Right cardiac atrium (tissue), 5 donors: Measurements from ENCODE around the gene CFAP92. TPM values are rescaled to one million over a fixed set of nuclear protein-coding genes. Genes with fewer than 3 reads are reported as not detected.
"Not testable (repeated sequence)": the region's sequence is repeated elsewhere in the genome, so short reads cannot be mapped to it uniquely, and the experiment has no call there.

Experiments
- ATAC-seq, 2 donors: fragments of 200-7000 bp; cut with Tn5 transposase; one replicate each; pipeline versions ENCODE4 v1.8.0 to v1.9.1; 2020; ENCODE audit warnings: moderate library complexity in 2 of 2, mild to moderate bottlenecking in 1 of 2
- DNase-seq, 3 donors: peaks; one replicate each; pipeline ENCODE4 v3.0.0-alpha.2; 2020
- H3K27ac ChIP-seq: one replicate; pipeline ENCODE4 v1.5.1; 2013; ENCODE audit warnings: mild to moderate bottlenecking, low read length, control low read depth, moderate library complexity
- H3K27me3 ChIP-seq: one replicate; pipeline ENCODE4 v1.6.1; 2013; ENCODE audit not compliant: control insufficient read depth, insufficient read depth
- H3K4me1 ChIP-seq: one replicate; pipeline ENCODE4 v1.6.1; 2013; ENCODE audit warnings: low read length; ENCODE audit not compliant: control insufficient read depth, insufficient read depth
- H3K4me3 ChIP-seq: one replicate; pipeline ENCODE4 v1.5.1; 2013; ENCODE audit warnings: low read length, control low read depth
- H3K9me3 ChIP-seq: one replicate; pipeline ENCODE4 v1.6.1; 2013; ENCODE audit warnings: low read length; ENCODE audit not compliant: control insufficient read depth
- WGBS: extraction: QIAGEN DNeasy Blood & Tissue Kit; methylation state at CpG from one replicate; pipeline ENCODE4 v1.1.7; 2013; 5-methylcytosine and 5-hydroxymethylcytosine counted together
- intact Hi-C, 4 donors: fragments of 100-400 bp; cut with DNase I; formaldehyde crosslinking; loops; one replicate each; pipeline versions ENCODE4 v1.11.0 to v1.14.0; 2022 to 2023
- polyA plus RNA-seq: library from polyadenylated mRNA; stranded (reverse); fragments of 200-250 nt; gene quantifications from one replicate; pipeline ENCODE4 v1.2.3, GENCODE V29; 2013
- total RNA-seq, 4 donors: library from RNA; stranded (reverse); fragmentation: NEBNext Ultra II Directional; extraction: Animal tissue kit (Norgen Biotek cat#: 25700); gene quantifications; one replicate each; pipeline ENCODE4 v1.2.1, GENCODE V29; 2021
- donor health status: healthy with polysubstance abuse.
- donor health status: DM: no; HTN: yes; CAD: no.
- donor health status: DM: no; HTN: no; CAD: no.
- donor health status: DM: no; HTN: yes; CAD: no; lungs with severe emphysema.
- donor health status: DM: yes; HTN: yes; CAD: no.

CFAP92 gene
- total and polyA plus RNA-seq, 5 donors = 0.06 to 1.0 (median 0.63) TPM

DNA sequence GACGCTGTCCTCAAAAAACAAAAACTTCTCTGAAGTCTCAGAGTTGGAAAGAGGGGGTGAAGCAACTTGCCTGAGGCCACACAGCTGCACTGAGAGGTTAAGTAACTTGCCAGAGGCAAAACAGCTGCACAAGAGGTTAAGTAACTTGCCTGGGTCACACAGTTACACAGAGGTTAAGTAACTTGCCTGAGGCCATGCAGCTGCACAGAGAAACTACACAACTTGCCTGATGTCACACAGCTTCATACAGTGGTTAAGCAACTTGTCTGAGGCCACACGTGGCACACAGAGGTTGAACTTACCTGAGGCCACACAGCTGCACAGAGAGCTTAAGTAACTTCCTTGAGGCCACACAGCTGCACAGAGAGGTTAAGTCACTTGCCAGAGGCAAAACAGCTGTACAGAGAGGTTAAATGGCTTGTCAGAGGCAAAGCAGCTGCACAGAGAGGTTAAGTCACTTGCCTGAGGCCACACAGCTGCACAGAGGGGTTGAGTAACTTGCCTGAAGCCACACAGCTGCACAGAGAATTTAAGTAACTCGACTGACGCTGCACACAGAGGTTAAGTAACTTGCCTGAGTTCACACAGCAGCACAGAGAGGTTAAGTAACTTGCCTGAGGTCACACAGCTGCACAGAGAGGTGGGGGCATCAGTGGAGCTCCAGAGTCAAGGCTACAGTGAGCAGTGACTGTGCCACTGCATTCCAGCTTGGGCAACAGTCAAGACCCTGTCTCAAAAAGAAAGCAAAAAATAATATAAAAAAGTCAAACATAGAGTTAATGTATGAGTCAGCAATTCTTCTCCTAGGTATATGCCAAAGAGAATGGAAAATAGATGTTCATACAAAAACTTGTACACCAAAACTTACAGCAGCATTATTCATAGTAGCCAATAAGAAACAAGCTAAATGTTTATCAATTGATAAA, 126.4 kb downstream of the CFAP92 start:
- 73% methylated on average over 4 of the region's 4 CpGs for WGBS
- H3K4me3 ChIP-seq = no peak overlapping the region
- ATAC-seq (no peak), DNase-seq (no peak)
- H3K4me1 ChIP-seq = peaks cover 3% of the 10 kb centered on the region
- intact Hi-C loops = no loop called here
- no peaks in the 10 kb centered on the region for H3K27me3 ChIP-seq
- H3K9me3 ChIP-seq = no peaks in the 10 kb centered on the region
- no peak overlapping the region for H3K27ac ChIP-seq

DNA sequence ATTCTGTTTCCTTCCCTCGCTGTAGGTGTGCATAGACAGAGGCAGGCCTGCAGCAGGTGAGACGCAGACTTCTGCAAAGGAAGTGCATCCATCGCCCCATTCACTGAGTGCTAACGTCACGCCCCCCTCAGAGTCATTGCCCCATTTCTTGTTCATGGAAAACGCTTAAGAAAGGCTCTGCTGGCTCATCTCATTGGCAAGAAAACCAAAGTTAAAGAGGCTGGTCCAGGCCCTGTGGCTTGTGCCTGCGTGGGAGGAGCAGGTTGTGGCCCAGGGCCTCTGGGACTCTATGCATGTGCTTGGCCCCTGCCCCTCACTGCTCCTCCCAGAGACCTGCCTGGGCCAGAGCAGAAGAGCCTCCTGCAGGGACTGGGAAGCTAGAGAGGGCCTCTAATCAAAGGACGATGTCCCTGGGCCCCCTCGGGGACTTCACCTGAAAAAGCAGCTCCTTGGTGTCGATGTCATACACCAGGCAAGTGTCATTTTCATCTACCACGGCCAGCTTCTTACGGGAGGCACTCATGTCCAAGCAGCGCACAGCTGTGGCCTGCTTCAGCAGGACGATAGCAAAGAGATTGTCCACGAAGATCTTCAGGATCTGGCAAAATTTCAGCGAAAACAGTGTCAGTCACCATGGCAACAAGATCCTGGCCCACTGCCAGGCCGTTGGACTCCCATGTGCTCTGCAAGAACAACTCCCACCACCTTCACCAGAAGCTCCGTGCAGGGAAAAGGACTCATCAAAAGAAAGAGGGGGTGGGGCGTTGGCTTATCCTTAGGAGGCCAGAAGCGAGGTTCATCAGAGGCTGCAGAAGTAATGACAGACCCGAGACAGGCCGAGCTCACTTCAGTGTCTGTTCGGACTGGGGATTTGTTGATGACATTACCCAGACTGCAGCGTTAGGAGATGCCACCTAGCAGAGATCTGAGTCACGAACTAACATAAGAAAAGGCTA, 128.7 kb downstream of the CFAP92 start:
- H3K4me3 ChIP-seq, H3K9me3 ChIP-seq, H3K27ac ChIP-seq, H3K27me3 ChIP-seq, H3K4me1 ChIP-seq, intact Hi-C loops: not testable (repeated sequence)
- DNase-seq = peak in 2 of 3 donors; percentile 35 to 71
- 40% methylated on average over 21 of the region's 25 CpGs for WGBS
- ATAC-seq = peak; percentile 42 to 57

DNA sequence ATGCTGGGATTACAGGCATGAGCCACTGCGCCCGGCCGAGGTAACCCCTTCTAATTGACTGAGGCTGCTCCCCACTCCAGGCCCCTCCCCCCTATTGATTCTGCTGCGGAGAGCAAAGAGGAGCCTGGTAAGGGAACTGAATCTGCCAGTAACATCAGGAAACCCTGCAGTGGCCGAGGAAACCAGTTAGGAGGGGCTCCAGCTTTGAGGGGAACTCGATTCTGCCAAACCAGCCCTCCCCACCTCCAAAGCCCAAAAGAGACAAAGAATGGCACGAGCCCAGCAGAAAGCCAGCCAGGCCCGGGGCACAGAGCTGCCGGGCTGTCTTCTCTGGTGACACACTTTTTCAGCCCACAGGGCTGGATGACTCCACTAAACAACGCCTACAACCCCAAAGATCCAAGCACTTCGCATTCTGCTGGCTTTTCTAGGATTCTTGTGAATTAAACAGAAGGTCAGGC, 129.5 kb downstream of the CFAP92 start:
- H3K4me3 ChIP-seq = no peak overlapping the region
- no peak overlapping the region for H3K27ac ChIP-seq
- ATAC-seq (peak; percentile 62), DNase-seq (peak in 1 of 3 donors; percentile 55)
- 37% methylated on average over 11 of the region's 11 CpGs for WGBS
- intact Hi-C loops = no loop called here
- peaks cover 3% of the 10 kb centered on the region for H3K4me1 ChIP-seq
- H3K9me3 ChIP-seq = no peaks in the 10 kb centered on the region
- no peaks in the 10 kb centered on the region for H3K27me3 ChIP-seq

DNA sequence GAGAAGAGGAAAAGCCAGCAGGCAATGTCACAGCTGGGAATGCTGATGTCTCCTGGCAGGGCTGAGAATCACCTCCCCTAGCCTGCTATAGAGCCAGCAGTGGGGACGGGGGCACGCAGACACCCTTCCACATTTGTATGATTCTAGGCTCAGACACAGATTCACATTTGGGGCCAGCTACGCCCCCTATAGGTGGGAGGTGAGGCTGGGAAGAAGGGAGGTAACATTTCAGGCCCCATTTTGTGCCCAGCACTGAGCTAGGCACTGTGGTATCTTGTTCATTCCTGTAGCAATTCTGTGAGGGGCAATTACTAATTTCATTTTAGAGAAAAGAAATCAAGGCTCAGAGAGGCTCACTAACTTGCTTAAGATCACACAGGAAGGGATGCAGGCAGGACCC, 130.3 kb downstream of the CFAP92 start:
- Histone ChIP-seq H3K4me1 (peaks cover 3% of the 10 kb centered on the region), H3K27ac (no peak overlapping the region), H3K4me3 (no peak overlapping the region), H3K27me3 (no peaks in the 10 kb centered on the region), H3K9me3 (peaks cover 2% of the 10 kb centered on the region)
- WGBS = 58% methylated on average over 3 of the region's 3 CpGs
- ATAC-seq = no peak
- DNase-seq = no peak
- intact Hi-C loops = no loop called here

DNA sequence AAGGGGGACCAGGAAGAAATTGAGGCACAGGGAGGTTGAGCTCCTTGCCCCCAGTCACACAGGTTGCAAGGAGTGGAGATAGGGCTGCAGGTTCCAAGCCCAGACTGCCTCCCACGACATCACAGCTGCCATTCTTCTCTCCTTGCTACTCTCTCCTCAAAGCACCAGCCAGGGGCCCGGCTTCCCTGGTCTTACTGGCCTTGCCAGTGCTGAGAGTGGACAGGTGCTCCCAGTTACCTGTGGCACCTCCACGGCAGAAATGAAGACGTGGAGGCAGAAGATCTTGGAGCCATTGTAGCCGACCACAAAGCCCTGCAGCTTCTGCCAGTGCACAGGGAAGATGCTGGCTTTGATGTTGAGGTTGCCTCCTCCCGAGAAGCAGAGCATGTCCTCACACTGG, 132.4 kb downstream of the CFAP92 start:
- no peak overlapping the region for H3K27ac ChIP-seq
- H3K9me3 ChIP-seq = peaks cover 2% of the 10 kb centered on the region
- H3K27me3 ChIP-seq = no peaks in the 10 kb centered on the region
- 89% methylated on average over 6 of the region's 6 CpGs for WGBS
- DNase-seq = no peak
- intact Hi-C loops = no loop called here
- peaks cover 3% of the 10 kb centered on the region for H3K4me1 ChIP-seq
- no peak for ATAC-seq
- H3K4me3 ChIP-seq = no peak overlapping the region

Other genes with a start within 250 kb of the CFAP92 start
- gene ACAD9, start 114.5 kb downstream of the CFAP92 start, total RNA-seq = 10 to 100 TPM; 34.7 to 42.4 (median 38.6) TPM
- gene ACAD9, start 114.5 kb downstream of the CFAP92 start, polyA plus RNA-seq = 31.1 TPM
- gene EFCC1, start 7.2 kb upstream of the CFAP92 start, total RNA-seq = 1 to 10 TPM in 2 of 4 donors, under 1 TPM in 2; 0.69 to 1.2 (median 0.94) TPM
- 1.2 TPM for gene EFCC1, start 7.2 kb upstream of the CFAP92 start, polyA plus RNA-seq
- gene GP9, start 66.7 kb upstream of the CFAP92 start, total RNA-seq = not detected
- gene GP9, start 66.7 kb upstream of the CFAP92 start, polyA plus RNA-seq = not detected
- gene RAB43, start 127.7 kb upstream of the CFAP92 start, total RNA-seq = 1 to 10 TPM; 6.2 to 8.7 (median 7.4) TPM
- 4.7 TPM for gene RAB43, start 127.7 kb upstream of the CFAP92 start, polyA plus RNA-seq
- gene ISY1, start 167.0 kb upstream of the CFAP92 start, total RNA-seq = 10 to 100 TPM; 22.7 to 30.6 (median 27.3) TPM
- 17.4 TPM for gene ISY1, start 167.0 kb upstream of the CFAP92 start, polyA plus RNA-seq
- gene CNBP, start 189.8 kb upstream of the CFAP92 start, total RNA-seq = 100 to 1,000 TPM; 368 to 537 (median 429) TPM
- 453 TPM for gene CNBP, start 189.8 kb upstream of the CFAP92 start, polyA plus RNA-seq